Posterior cingulate gyrus (tissue), 11 donors: ENCODE measurements around the gene C19orf18.
A peak's percentile ranks its signal among the peaks of the same experiment; 100 is the strongest.
"Not testable (repeated sequence)": the region's sequence is repeated elsewhere in the genome, so short reads cannot be mapped to it uniquely, and the experiment has no call there.

Experiments used
- DNase-seq, 10 donors: peaks; one replicate each; pipeline versions ENCODE4 v3.0.0 to v3.0.0-alpha.2; 2020 to 2021; ENCODE audit warnings: mixed read lengths in 3 of 10
- intact Hi-C: fragments of 100-400 bp; cut with DNase I; formaldehyde crosslinking; loops from one replicate; pipeline ENCODE4 v1.15.1; 2023

Gene C19orf18

GRCh38 chr19:57974434-57974833 is at the start of gene C19orf18:
Gene C19orf18, minus strand, starts transcription at chr19:57974534. Its CDS starts 102 bp downstream, at chr19:57974432.
- no peak for DNase-seq
- intact Hi-C loops: no loop called here

- DNase-seq: peak in 1 of 10 donors; percentile 80
- intact Hi-C loops: loop anchor here (5.0 kb wide), 1 partner anchor 35 kb away; the partner anchor contains the start of gene ZNF135
Measured at GRCh38 chr19:58022283-58022660, 47.9 kb upstream of the C19orf18 start.

GRCh38 chr19:58021541-58022282 is 47.4 kb upstream of the C19orf18 start:
- intact Hi-C loops: loop anchor here (5.0 kb wide), 1 partner anchor 36 kb away; the partner anchor contains the start of gene ZNF135
- DNase-seq: peak in 6 of 10 donors; percentile 27 to 80 (median 60)

- intact Hi-C loops: loop anchor here (5.0 kb wide), 1 partner anchor 37 kb away; the partner anchor contains the start of gene ZNF135
- DNase-seq: peak in 1 of 10 donors; percentile 46
Measured at GRCh38 chr19:58020129-58020528, 45.8 kb upstream of the C19orf18 start.

- no peak for DNase-seq
- intact Hi-C loops: no loop called here
Measured at GRCh38 chr19:58014141-58014540, 39.8 kb upstream of the C19orf18 start.

GRCh38 chr19:58010507-58010906 is 36.2 kb upstream of the C19orf18 start:
- intact Hi-C loops: no loop called here
- DNase-seq: peak in 2 of 10 donors; percentile 20 to 78

- peak; percentile 81 to 99 (median 94) for DNase-seq
- intact Hi-C loops: loop anchor here (10.0 kb wide), 1 partner anchor 65 kb away; the partner anchor contains the start of gene ZNF256
Measured at GRCh38 chr19:58009666-58010301, 35.5 kb upstream of the C19orf18 start.

GRCh38 chr19:58009301-58009665 is 34.9 kb upstream of the C19orf18 start:
- intact Hi-C loops: loop anchor here (10.0 kb wide), 1 partner anchor 64 kb away; the partner anchor contains the start of gene ZNF256

GRCh38 chr19:58008877-58009276 is 34.5 kb upstream of the C19orf18 start:
- intact Hi-C loops: loop anchor here (10.0 kb wide), 1 partner anchor 64 kb away; the partner anchor contains the start of gene ZNF256
- not testable (repeated sequence) for DNase-seq

More at GRCh38 chr19:58009301-58009665, 34.9 kb upstream of the C19orf18 start:
- peak in 1 of 10 donors; percentile 88 for DNase-seq

- intact Hi-C loops: loop anchor here (10.0 kb wide), 1 partner anchor 62 kb away; the partner anchor contains the start of gene ZNF256
- no peak for DNase-seq
Measured at GRCh38 chr19:58007285-58007684, 33.0 kb upstream of the C19orf18 start.

- peak in 1 of 10 donors; percentile 13 for DNase-seq
- intact Hi-C loops: loop anchor here (5.0 to 10.0 kb wide), 2 partner anchors 54 to 58 kb away; partner anchors contain the start of genes ZNF135 and ZNF256
Measured at GRCh38 chr19:58003174-58003828, 29.0 kb upstream of the C19orf18 start.

- intact Hi-C loops: loop anchor here (5.0 to 10.0 kb wide), 2 partner anchors 55 to 58 kb away; partner anchors contain the start of genes ZNF135 and ZNF256
- DNase-seq: peak; percentile 75 to 98 (median 84)
Measured at GRCh38 chr19:58002384-58003173, 28.2 kb upstream of the C19orf18 start, which contains the start of gene ZNF606. Gene ZNF606, minus strand, starts transcription at chr19:58002820. Its CDS starts 1,501 bp downstream, at chr19:58001319.

- intact Hi-C loops: loop anchor here (5.0 to 10.0 kb wide), 2 partner anchors 55 to 57 kb away; partner anchors contain the start of genes ZNF135 and ZNF256
- peak in 1 of 10 donors; percentile 9 for DNase-seq
Measured at GRCh38 chr19:58001895-58002369, 27.6 kb upstream of the C19orf18 start.

GRCh38 chr19:58000677-58001076 is 26.3 kb upstream of the C19orf18 start:
- intact Hi-C loops: loop anchor here (5.0 to 10.0 kb wide), 2 partner anchors 56 to 57 kb away; partner anchors contain the start of genes ZNF135 and ZNF256
- DNase-seq: no peak

- intact Hi-C loops: no loop called here
- no peak for DNase-seq
Measured at GRCh38 chr19:57992841-57993240, 18.5 kb upstream of the C19orf18 start.

GRCh38 chr19:57978586-57979289 is 4.4 kb upstream of the C19orf18 start:
- DNase-seq: no peak
- intact Hi-C loops: no loop called here

GRCh38 chr19:57964761-57965160 is 9.6 kb downstream of the C19orf18 start:
- intact Hi-C loops: no loop called here
- peak in 1 of 10 donors; percentile 6 for DNase-seq

- intact Hi-C loops: no loop called here
Measured at GRCh38 chr19:57961785-57962184, 12.5 kb downstream of the C19orf18 start.

More at GRCh38 chr19:57961785-57962184, 12.5 kb downstream of the C19orf18 start:
- DNase-seq: no peak
